ENCODE results near the gene BAIAP2. TPM values are rescaled to one million over a fixed set of nuclear protein-coding genes. Genes with fewer than 3 reads are reported as not detected.

Gene BAIAP2
- total RNA-seq, 2 donors from 2014 or later = 9.9 to 15.6 TPM

DNA sequence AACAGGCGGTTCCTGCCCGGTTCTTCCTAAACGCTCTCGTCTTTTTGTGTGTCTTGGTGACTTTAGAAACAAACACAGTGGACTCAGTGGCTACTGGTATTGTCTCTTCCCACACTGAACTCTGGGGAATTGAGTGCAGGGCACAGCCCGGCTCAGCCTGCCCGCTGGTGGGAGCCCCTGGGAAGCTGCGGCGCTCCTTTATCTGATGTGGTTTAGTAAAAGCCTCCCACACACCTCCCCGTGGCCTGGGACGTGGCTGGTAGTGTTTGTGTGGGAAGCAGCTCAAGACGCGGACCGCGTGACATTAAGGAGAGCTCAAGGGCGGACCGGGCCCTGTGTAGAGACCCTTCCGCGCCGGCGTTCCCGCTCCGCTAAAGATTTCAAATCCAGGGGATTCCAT lies 75.0 kb downstream of the BAIAP2 start:
- DNase-seq (ENCODE audit: low spot score) (no peak), ATAC-seq (ENCODE audit: insufficient number of reproducible peaks, low FRiP score, low read depth) (no peak)
- H3K27me3 ChIP-seq (replicated peaks; ENCODE audit: insufficient read depth) = no peaks in the 10 kb centered on the region
- H3K4me1 ChIP-seq (ENCODE audit: control insufficient read depth in 1 of 2, low read depth in 2 of 2) = no peaks in the 10 kb centered on the region
- H3K36me3 ChIP-seq = no peaks in the 10 kb centered on the region
- H3K4me3 ChIP-seq = no peak overlapping the region
- no peaks in the 10 kb centered on the region for H3K9me3 ChIP-seq
- H3K27ac ChIP-seq = no peak overlapping the region
- TF ChIP-seq, protein P1, sequence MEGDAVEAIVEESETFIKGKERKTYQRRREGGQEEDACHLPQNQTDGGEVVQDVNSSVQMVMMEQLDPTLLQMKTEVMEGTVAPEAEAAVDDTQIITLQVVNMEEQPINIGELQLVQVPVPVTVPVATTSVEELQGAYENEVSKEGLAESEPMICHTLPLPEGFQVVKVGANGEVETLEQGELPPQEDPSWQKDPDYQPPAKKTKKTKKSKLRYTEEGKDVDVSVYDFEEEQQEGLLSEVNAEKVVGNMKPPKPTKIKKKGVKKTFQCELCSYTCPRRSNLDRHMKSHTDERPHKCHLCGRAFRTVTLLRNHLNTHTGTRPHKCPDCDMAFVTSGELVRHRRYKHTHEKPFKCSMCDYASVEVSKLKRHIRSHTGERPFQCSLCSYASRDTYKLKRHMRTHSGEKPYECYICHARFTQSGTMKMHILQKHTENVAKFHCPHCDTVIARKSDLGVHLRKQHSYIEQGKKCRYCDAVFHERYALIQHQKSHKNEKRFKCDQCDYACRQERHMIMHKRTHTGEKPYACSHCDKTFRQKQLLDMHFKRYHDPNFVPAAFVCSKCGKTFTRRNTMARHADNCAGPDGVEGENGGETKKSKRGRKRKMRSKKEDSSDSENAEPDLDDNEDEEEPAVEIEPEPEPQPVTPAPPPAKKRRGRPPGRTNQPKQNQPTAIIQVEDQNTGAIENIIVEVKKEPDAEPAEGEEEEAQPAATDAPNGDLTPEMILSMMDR (IDR thresholded peaks at IDR 0.05) = no peak

GRCh38 chr17:81110488-81111040 lies 75.6 kb downstream of the BAIAP2 start:
- no peaks in the 10 kb centered on the region for H3K4me1 ChIP-seq (ENCODE audit: control insufficient read depth in 1 of 2, low read depth in 2 of 2)
- no peak overlapping the region for H3K27ac ChIP-seq
- no peak overlapping the region for H3K4me3 ChIP-seq
- no peaks in the 10 kb centered on the region for H3K36me3 ChIP-seq
- no peaks in the 10 kb centered on the region for H3K27me3 ChIP-seq (replicated peaks; ENCODE audit: insufficient read depth)
- no peaks in the 10 kb centered on the region for H3K9me3 ChIP-seq
- ATAC-seq (ENCODE audit: insufficient number of reproducible peaks, low FRiP score, low read depth) = no peak
- no peak for DNase-seq (ENCODE audit: low spot score)
- TF ChIP-seq, protein P1 (IDR thresholded peaks at IDR 0.05) = no peak

- TF ChIP-seq, protein P1 (IDR thresholded peaks at IDR 0.05) = no peak
- no peak for DNase-seq (ENCODE audit: low spot score)
- Histone ChIP-seq H3K27ac (no peak overlapping the region), H3K4me1 (ENCODE audit: control insufficient read depth in 1 of 2, low read depth in 2 of 2) (no peaks in the 10 kb centered on the region), H3K4me3 (no peak overlapping the region), H3K9me3 (no peaks in the 10 kb centered on the region), H3K27me3 (replicated peaks; ENCODE audit: insufficient read depth) (no peaks in the 10 kb centered on the region), H3K36me3 (no peaks in the 10 kb centered on the region)
- ATAC-seq (ENCODE audit: insufficient number of reproducible peaks, low FRiP score, low read depth) = no peak
Measured at GRCh38 chr17:81111066-81111465, 76.1 kb downstream of the BAIAP2 start.

- Histone ChIP-seq H3K36me3 (no peaks in the 10 kb centered on the region), H3K27ac (no peak overlapping the region), H3K9me3 (no peaks in the 10 kb centered on the region), H3K4me1 (ENCODE audit: control insufficient read depth in 1 of 2, low read depth in 2 of 2) (no peaks in the 10 kb centered on the region), H3K4me3 (no peak overlapping the region), H3K27me3 (replicated peaks; ENCODE audit: insufficient read depth) (no peaks in the 10 kb centered on the region)
- DNase-seq (ENCODE audit: low spot score) = no peak
- TF ChIP-seq, protein P1 (IDR thresholded peaks at IDR 0.05) = no peak
- ATAC-seq (ENCODE audit: insufficient number of reproducible peaks, low FRiP score, low read depth) = no peak
Measured at GRCh38 chr17:81112450-81112849, 77.5 kb downstream of the BAIAP2 start.

DNA sequence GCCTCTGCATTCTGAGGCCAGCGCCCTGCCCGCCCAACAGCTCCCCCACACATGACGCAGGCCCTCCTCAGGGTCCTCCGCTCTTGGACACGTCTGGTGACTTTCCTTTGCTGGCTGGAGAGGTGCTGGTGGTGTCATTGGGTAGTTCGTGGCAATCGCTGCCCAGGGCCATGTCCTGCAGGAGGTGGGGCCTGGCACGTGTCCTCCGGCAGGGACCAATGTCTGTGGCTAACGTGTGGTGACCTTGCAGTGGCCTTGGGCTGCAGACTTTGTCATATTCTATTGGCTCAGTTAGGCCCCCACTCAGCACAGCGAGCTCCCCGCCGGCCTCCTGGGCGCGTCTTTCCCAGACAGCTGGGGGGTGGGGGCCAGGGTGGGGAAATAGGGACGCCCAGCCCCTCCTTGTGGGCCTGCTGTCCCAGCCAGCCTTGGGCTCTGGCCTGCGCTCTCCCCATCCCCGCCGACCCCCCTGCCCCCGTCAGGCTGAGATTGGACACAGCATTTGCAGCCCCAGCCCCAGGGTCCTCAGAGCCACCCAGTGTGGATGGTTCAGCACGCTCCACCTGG lies 78.3 kb downstream of the BAIAP2 start:
- TF ChIP-seq, protein P1 (IDR thresholded peaks at IDR 0.05) = no peak
- H3K4me1 ChIP-seq (ENCODE audit: control insufficient read depth in 1 of 2, low read depth in 2 of 2) = no peaks in the 10 kb centered on the region
- no peaks in the 10 kb centered on the region for H3K9me3 ChIP-seq
- H3K36me3 ChIP-seq = no peaks in the 10 kb centered on the region
- ATAC-seq (ENCODE audit: insufficient number of reproducible peaks, low FRiP score, low read depth) (no peak), DNase-seq (ENCODE audit: low spot score) (no peak)
- no peak overlapping the region for H3K4me3 ChIP-seq
- no peak overlapping the region for H3K27ac ChIP-seq
- no peaks in the 10 kb centered on the region for H3K27me3 ChIP-seq (replicated peaks; ENCODE audit: insufficient read depth)
